AG04450 (cell line): ENCODE results near the gene ZCCHC7. TPM values are rescaled to one million over a fixed set of nuclear protein-coding genes. Genes with fewer than 3 reads are reported as not detected.

Source experiments
- CTCF ChIA-PET: fragments of 300-600, 350-600 bp; formaldehyde crosslinking; extraction: SDS; loops from one replicate; lab custom pipeline; 2022; ENCODE audit warnings: antibody characterized with exemption, inconsistent platforms; lab: Charles Lee
- POLR2A ChIA-PET: fragments of 350-600 bp; formaldehyde crosslinking; extraction: SDS; loops from one replicate; lab custom pipeline; 2021; ENCODE audit warnings: antibody characterized with exemption, inconsistent platforms; lab: Yijun Ruan, JAX
- DNase-seq: peaks from one replicate; pipeline ENCODE4 v3.0.0-alpha.2; 2011; ENCODE audit warnings: low read depth, low spot score
- H3K27ac ChIP-seq: one replicate; pipeline ENCODE4 v1.5.1; 2012; ENCODE audit warnings: low read depth, low read length, control low read depth
- H3K27me3 ChIP-seq: one replicate; pipeline ENCODE4 v1.6.0; 2012; ENCODE audit warnings: low read length; ENCODE audit not compliant: control insufficient read depth, insufficient read depth
- H3K4me3 ChIP-seq: 2 replicates; pipeline ENCODE4 v1.5.1; 2011; ENCODE audit warnings: mild to moderate bottlenecking, low read depth, low read length, control low read depth
- H3K9me3 ChIP-seq: 2 replicates; pipeline ENCODE4 v1.5.1; 2012; ENCODE audit warnings: low read length; ENCODE audit not compliant: control insufficient read depth, insufficient read depth
- polyA plus RNA-seq: library from polyadenylated mRNA; depleted of rRNA; stranded (reverse); fragments of >200 nt; gene quantifications from 2 replicates; pipeline ENCODE4 v1.2.3, GENCODE V29; 2011
- TF ChIP-seq, protein P1 (sequence below): IDR thresholded peaks from 2 replicates; pipeline ENCODE4 v1.5.1; 2011; ENCODE audit warnings: low read depth, low read length, control low read depth, inconsistent platforms

The ZCCHC7 gene
- polyA plus RNA-seq, 1 experiment = 21.6 TPM

DNA sequence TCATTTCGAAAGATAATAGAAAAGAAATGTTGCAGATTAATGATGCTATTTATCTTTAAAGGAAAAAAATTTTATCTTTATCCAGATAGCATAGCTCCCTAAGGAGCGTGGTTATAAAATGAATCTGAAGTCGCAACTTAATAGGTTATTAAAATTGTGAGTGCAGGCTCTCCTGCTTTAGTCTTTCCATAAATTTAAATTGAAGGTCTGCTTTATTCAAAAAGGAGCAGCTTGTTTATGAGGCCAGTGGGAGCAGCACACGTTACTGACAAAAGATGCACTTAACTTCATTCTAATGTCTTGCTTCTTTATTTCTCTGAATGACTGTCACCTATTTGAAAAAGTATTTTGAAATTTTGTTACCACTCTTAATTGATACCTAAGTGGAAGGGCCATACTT, 95.0 kb downstream of the ZCCHC7 start:
- ChIA-PET CTCF (interaction anchor here (1.2 kb wide), 1 partner anchor 94 kb away, joined by 3 read pairs; no protein-coding TSS in a partner anchor), POLR2A (no interaction called here)
- DNase-seq = no peak
- Histone ChIP-seq H3K4me3 (no peak overlapping the region), H3K9me3 (no peaks in the 10 kb centered on the region), H3K27me3 (no peaks in the 10 kb centered on the region), H3K27ac (no peak overlapping the region)
- TF ChIP-seq, protein P1, sequence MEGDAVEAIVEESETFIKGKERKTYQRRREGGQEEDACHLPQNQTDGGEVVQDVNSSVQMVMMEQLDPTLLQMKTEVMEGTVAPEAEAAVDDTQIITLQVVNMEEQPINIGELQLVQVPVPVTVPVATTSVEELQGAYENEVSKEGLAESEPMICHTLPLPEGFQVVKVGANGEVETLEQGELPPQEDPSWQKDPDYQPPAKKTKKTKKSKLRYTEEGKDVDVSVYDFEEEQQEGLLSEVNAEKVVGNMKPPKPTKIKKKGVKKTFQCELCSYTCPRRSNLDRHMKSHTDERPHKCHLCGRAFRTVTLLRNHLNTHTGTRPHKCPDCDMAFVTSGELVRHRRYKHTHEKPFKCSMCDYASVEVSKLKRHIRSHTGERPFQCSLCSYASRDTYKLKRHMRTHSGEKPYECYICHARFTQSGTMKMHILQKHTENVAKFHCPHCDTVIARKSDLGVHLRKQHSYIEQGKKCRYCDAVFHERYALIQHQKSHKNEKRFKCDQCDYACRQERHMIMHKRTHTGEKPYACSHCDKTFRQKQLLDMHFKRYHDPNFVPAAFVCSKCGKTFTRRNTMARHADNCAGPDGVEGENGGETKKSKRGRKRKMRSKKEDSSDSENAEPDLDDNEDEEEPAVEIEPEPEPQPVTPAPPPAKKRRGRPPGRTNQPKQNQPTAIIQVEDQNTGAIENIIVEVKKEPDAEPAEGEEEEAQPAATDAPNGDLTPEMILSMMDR = no peak

DNA sequence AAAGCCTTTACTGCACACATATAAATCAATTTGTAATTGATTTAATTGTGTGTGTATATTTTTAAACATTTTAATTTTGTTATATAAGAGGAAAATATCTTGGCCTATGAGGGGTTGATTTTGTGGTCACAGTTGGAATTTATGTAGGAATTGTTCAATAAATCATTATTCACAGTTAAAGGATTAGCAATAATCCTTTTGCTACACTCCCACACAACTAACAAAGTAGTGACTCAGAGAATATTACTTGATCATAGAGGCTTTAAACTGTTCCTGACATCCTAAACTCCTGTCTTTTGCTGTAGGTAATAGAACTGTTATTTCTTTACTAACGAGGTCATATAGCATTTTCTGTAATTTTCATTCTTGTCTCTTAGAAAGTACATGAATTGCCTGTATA, 95.5 kb downstream of the ZCCHC7 start:
- H3K27me3 ChIP-seq = no peaks in the 10 kb centered on the region
- H3K4me3 ChIP-seq = no peak overlapping the region
- CTCF ChIA-PET = no interaction called here
- DNase-seq = no peak
- TF ChIP-seq, protein P1 = no peak
- no peak overlapping the region for H3K27ac ChIP-seq
- POLR2A ChIA-PET = no interaction called here
- no peaks in the 10 kb centered on the region for H3K9me3 ChIP-seq

DNA sequence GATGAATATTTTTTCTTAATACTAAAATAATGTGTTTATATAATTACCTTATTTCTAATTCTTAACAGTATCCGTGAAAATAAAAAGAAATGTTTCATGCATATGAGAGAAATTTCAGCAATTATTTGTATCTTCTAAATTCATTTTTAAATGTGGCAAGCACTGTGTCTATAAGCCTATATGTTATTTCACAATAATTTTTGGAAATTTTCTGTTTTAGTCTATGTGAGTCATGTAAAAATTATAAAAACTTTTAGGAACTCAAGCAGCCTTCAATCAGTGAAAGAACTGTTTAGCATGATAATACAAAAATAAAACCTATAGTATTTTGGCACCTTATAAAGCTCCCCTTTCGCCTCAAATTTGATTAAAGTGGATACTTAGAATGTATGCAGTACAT, 96.8 kb downstream of the ZCCHC7 start:
- Histone ChIP-seq H3K27me3 (no peaks in the 10 kb centered on the region), H3K27ac (no peak overlapping the region), H3K4me3 (no peak overlapping the region), H3K9me3 (no peaks in the 10 kb centered on the region)
- TF ChIP-seq, protein P1 = no peak
- ChIA-PET POLR2A (no interaction called here), CTCF (no interaction called here)
- DNase-seq = no peak

DNA sequence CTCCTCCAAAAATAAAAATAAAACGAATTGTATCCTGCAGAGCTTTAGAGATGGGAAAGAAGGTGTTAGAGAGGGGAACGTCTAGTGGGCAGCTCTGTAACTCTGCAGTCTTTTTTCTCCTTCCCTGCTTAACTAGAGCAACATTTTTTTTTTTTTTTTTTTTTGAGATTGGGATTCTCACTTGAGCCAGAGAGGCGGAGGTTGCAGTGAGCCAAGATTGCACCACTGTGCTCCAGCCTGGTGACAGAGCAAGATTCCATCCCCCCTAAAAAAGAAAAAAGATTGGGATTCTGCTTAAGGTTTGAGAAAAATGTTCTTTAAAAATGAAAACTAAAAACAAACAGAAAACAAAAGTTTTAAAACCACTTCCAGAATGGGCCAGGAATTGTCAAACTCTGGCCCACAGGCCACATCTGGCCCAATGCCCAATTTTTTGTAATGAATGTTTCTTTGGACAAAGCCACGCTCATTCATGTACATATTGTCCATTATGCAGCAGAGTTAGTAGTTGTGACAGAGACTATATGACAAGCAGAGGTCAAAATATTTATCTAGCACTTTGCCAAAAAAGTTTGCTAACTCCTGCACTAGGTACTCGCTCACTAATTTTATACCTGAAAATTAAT, 98.5 kb downstream of the ZCCHC7 start:
- DNase-seq = no peak
- TF ChIP-seq, protein P1 = no peak
- Histone ChIP-seq H3K27ac (no peak overlapping the region), H3K27me3 (no peaks in the 10 kb centered on the region), H3K4me3 (no peak overlapping the region), H3K9me3 (no peaks in the 10 kb centered on the region)
- ChIA-PET CTCF (interaction anchor here (0.6 kb wide), 1 partner anchor 597 kb away, joined by 3 read pairs; no protein-coding TSS in a partner anchor), POLR2A (no interaction called here)

DNA sequence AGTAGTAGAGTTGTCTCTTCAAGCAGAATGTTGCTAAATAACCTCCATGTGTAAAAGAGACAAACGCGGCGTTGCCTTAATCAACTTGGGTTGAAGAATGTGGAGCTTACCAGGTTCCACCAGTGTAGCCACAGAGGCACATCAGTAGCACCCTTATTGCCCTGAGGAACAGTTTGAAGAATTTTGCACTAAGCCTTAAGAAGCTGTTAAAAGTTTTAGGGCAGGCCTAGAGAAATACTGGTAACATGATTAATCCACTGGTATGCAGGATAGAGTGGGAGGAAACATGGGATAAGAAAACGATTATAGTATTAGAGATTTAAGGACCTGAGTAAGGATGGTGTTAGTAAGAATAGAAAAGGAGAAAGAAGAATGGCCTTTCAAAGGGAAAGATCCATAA, 100.6 kb downstream of the ZCCHC7 start:
- no peaks in the 10 kb centered on the region for H3K9me3 ChIP-seq
- TF ChIP-seq, protein P1 = no peak
- no peak overlapping the region for H3K4me3 ChIP-seq
- no peak overlapping the region for H3K27ac ChIP-seq
- no peaks in the 10 kb centered on the region for H3K27me3 ChIP-seq
- DNase-seq = no peak
- ChIA-PET POLR2A (no interaction called here), CTCF (interaction anchor here (0.6 kb wide), 1 partner anchor 846 kb away, joined by 3 read pairs; no protein-coding TSS in a partner anchor)
